Trophoblast cell (in vitro differentiated cells and primary cell): ENCODE results near the gene MYH14.

Experiments used
- DNase-seq, 2 donors: peaks; one replicate each; pipeline ENCODE4 v3.0.0-alpha.2; 2016
- H2AFZ ChIP-seq: 2 replicates; pipeline ENCODE4 v1.6.1; 2013; ENCODE audit warnings: low read length, moderate library complexity, mild to moderate bottlenecking; ENCODE audit not compliant: insufficient read depth, poor library complexity
- H2AK5ac ChIP-seq: 2 replicates; pipeline ENCODE4 v1.6.1; 2013; ENCODE audit warnings: mild to moderate bottlenecking, low read length
- H2BK120ac ChIP-seq: 2 replicates; pipeline ENCODE4 v1.6.1; 2013; ENCODE audit warnings: low read length, mild to moderate bottlenecking, moderate library complexity; ENCODE audit not compliant: insufficient read depth, poor library complexity
- H2BK12ac ChIP-seq: 2 replicates; pipeline ENCODE4 v1.6.1; 2013; ENCODE audit warnings: mild to moderate bottlenecking, low read length, moderate library complexity
- H2BK5ac ChIP-seq: 2 replicates; pipeline ENCODE4 v1.6.1; 2013; ENCODE audit warnings: low read length, low read depth, moderate library complexity, mild to moderate bottlenecking; ENCODE audit not compliant: poor library complexity
- H3K14ac ChIP-seq: 2 replicates; pipeline ENCODE4 v1.6.1; 2013; ENCODE audit warnings: mild to moderate bottlenecking, low read length
- H3K18ac ChIP-seq: 2 replicates; pipeline ENCODE4 v1.6.1; 2013; ENCODE audit warnings: mild to moderate bottlenecking, low read length
- H3K23ac ChIP-seq: 2 replicates; pipeline ENCODE4 v1.6.1; 2013; ENCODE audit warnings: low read length
- H3K27ac ChIP-seq: 2 replicates; pipeline ENCODE4 v1.5.1; 2013; ENCODE audit warnings: low read depth, mild to moderate bottlenecking, inconsistent platforms, low read length, moderate library complexity
- H3K27me3 ChIP-seq: 2 replicates; pipeline ENCODE4 v1.6.1; 2013; ENCODE audit warnings: inconsistent platforms, mild to moderate bottlenecking, low read length, moderate library complexity; ENCODE audit not compliant: insufficient read depth
- H3K36me3 ChIP-seq, 2 experiments: 1 replicate in 1 of 2; 2 replicates in 1 of 2; pipeline ENCODE4 v1.6.1; 2013; ENCODE audit warnings: low read length in 2 of 2, mild to moderate bottlenecking in 2 of 2, moderate library complexity in 1 of 2; ENCODE audit not compliant: insufficient read depth in 2 of 2, control insufficient read depth in 1 of 2
- H3K4ac ChIP-seq: 2 replicates; pipeline ENCODE4 v1.6.1; 2013; ENCODE audit warnings: low read depth, mild to moderate bottlenecking, low read length, moderate library complexity
- H3K4me1 ChIP-seq, 2 experiments: 1 replicate in 1 of 2; 2 replicates in 1 of 2; pipeline ENCODE4 v1.6.1; 2013; ENCODE audit warnings: low read length in 2 of 2, mild to moderate bottlenecking in 2 of 2, moderate library complexity in 1 of 2; ENCODE audit not compliant: insufficient read depth in 2 of 2, control insufficient read depth in 1 of 2
- H3K4me2 ChIP-seq: 2 replicates; pipeline ENCODE4 v1.6.1; 2013; ENCODE audit warnings: inconsistent platforms, mild to moderate bottlenecking, low read length, moderate library complexity
- H3K4me3 ChIP-seq: 2 replicates; pipeline ENCODE4 v1.5.1; 2013; ENCODE audit warnings: mild to moderate bottlenecking, low read depth, low read length, inconsistent platforms
- H3K79me1 ChIP-seq: one replicate; pipeline ENCODE4 v1.6.1; 2013; ENCODE audit warnings: low read length
- H3K79me2 ChIP-seq: 2 replicates; pipeline ENCODE4 v1.6.1; 2013; ENCODE audit warnings: low read length, mild to moderate bottlenecking; ENCODE audit not compliant: control insufficient read depth, insufficient read depth, poor library complexity
- H3K9ac ChIP-seq: 2 replicates; pipeline ENCODE4 v1.6.1; 2013; ENCODE audit warnings: mild to moderate bottlenecking, low read length
- H3K9me3 ChIP-seq: 2 replicates; pipeline ENCODE4 v1.6.1; 2013; ENCODE audit warnings: low read depth, mild to moderate bottlenecking, control low read depth, inconsistent platforms, low read length; ENCODE audit not compliant: insufficient read depth
- H4K12ac ChIP-seq: 2 replicates; pipeline ENCODE4 v1.6.1; 2013; ENCODE audit warnings: low read depth, mild to moderate bottlenecking, low read length, moderate library complexity
- H4K8ac ChIP-seq: 2 replicates; pipeline ENCODE4 v1.6.1; 2013; ENCODE audit warnings: low read depth, mild to moderate bottlenecking, low read length, moderate library complexity
- H4K91ac ChIP-seq: one replicate; pipeline ENCODE4 v1.6.1; 2013; ENCODE audit warnings: low read depth, mild to moderate bottlenecking, low read length, moderate library complexity
- WGBS: extraction: QIAGEN DNeasy Blood & Tissue Kit; methylation state at CpG from one replicate; pipeline ENCODE4 v1.1.7; 2013; ENCODE audit warnings: missing lambda C conversion rate; ENCODE audit not compliant: insufficient read length, insufficient coverage; ENCODE audit errors: extremely low coverage; 5-methylcytosine and 5-hydroxymethylcytosine counted together

MYH14 gene

GRCh38 chr19:50308991-50309390, 105.6 kb downstream of the MYH14 start:
- Histone ChIP-seq H3K36me3 (peaks cover 3 to 5% of the 10 kb centered on the region in 2 experiments), H3K18ac (no peak overlapping the region)

DNA sequence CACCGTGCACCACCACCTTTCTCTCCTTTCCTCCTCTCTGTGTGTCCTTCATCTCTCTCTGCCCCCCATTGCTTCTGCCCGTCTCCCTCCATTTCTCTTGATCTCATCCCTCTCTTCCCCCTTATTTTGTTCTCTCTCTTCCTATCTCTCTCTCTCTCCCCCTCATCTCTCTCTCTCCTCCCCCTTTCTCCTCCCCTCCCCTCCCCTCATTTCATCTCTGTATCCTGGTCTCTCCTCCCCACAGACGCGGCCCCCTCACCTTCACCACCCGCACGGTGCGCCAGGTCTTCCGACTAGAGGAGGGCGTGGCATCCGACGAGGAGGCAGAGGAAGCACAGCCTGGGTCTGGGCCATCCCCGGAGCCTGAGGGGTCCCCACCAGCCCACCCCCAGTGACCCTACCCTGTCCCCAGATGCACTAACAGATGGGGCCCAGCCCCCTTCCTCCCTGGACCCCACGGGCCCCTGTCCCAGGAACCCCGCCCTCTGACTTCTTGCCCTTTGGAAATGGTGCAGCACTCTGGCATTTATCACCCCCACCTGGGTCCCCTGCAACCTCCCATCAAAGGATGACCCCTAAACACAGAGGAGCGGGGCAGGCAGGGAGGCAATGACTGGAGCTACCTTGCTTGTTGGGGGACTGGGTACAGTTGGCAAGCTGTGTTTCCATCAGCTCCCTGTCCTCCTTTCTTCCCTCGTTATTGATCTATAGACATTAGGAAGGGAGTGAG, 106.1 kb downstream of the MYH14 start:
- Histone ChIP-seq H2AK5ac (no peak overlapping the region), H4K12ac (no peak overlapping the region), H3K79me2 (no peaks in the 10 kb centered on the region), H3K18ac (no peak overlapping the region), H2BK5ac (no peak overlapping the region), H3K27ac (no peak overlapping the region), H3K14ac (no peak overlapping the region), H3K4ac (no peak overlapping the region), H3K27me3 (no peaks in the 10 kb centered on the region), H2BK120ac (no peak overlapping the region), H4K91ac (no peak overlapping the region), H3K9ac (no peak overlapping the region), H2AFZ (no peak overlapping the region), H2BK12ac (no peak overlapping the region), H3K9me3 (peaks cover 4% of the 10 kb centered on the region), H3K4me2 (no peak overlapping the region), H3K36me3 (peaks cover 3 to 5% of the 10 kb centered on the region in 2 experiments), H3K4me3 (no peak overlapping the region), H3K79me1 (peaks cover 7% of the 10 kb centered on the region), H3K4me1 (peaks cover 7 to 20% of the 10 kb centered on the region in 2 experiments), H4K8ac (no peak overlapping the region), H3K23ac (no peak overlapping the region)
- WGBS = no CpG with 5 or more reads among the region's 16 CpGs
- DNase-seq = no peak

More at GRCh38 chr19:50308991-50309390, 105.6 kb downstream of the MYH14 start:
- H2AK5ac ChIP-seq = no peak overlapping the region
- no peak overlapping the region for H3K9ac ChIP-seq
- H2BK12ac ChIP-seq = no peak overlapping the region
- peaks cover 4% of the 10 kb centered on the region for H3K9me3 ChIP-seq
- H3K4ac ChIP-seq = no peak overlapping the region
- no peak overlapping the region for H4K8ac ChIP-seq
- H4K12ac ChIP-seq = no peak overlapping the region
- no peak overlapping the region for H2BK5ac ChIP-seq
- no peak overlapping the region for H2BK120ac ChIP-seq
- no peaks in the 10 kb centered on the region for H3K27me3 ChIP-seq
- no peak overlapping the region for H3K27ac ChIP-seq
- H2AFZ ChIP-seq = no peak overlapping the region
- H3K14ac ChIP-seq = no peak overlapping the region
- peaks cover 4 to 16% of the 10 kb centered on the region in 2 experiments for H3K4me1 ChIP-seq
- WGBS = no CpG with 5 or more reads among the region's 21 CpGs
- no peak overlapping the region for H3K23ac ChIP-seq
- H3K4me2 ChIP-seq = no peak overlapping the region
- peaks cover 7% of the 10 kb centered on the region for H3K79me1 ChIP-seq
- no peak for DNase-seq
- H3K4me3 ChIP-seq = no peak overlapping the region
- H3K79me2 ChIP-seq = no peaks in the 10 kb centered on the region
- no peak overlapping the region for H4K91ac ChIP-seq

DNA sequence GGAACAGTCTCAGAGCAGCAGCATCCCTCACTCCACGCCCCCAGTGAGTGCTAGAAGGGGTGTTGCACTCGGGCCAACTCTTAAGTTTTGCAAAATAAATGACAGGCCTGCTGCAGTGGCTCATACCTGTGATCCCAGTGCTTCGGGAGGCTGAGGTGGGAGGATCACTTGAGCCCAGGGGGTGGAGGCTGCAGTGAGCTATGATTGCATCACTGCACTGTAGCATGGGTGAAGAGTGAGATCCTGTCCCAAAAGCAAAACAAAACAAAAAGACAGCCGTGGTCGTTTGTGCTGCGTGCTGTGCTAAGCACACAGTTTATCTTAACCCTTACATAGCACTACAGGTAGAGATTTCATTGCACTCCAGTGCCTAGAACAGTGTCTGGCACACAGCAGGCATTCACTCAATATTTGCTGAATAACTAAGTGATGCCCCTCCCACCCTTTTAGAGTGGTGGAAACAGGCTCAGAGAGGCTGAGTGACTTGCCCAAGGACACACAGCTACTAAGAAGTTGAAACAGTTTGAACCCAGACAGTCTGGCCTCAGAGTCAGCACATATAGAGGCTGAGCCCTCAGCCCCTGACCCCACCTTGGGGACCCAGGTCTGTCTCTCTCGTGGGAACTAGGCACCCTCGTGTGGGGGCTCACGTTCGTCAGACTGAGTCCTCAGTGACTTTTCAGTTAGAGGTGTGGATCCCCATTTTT, 107.5 kb downstream of the MYH14 start:
- H3K23ac ChIP-seq = no peak overlapping the region
- H3K36me3 ChIP-seq = peaks cover 3 to 5% of the 10 kb centered on the region in 2 experiments
- no CpG with 5 or more reads among the region's 10 CpGs for WGBS
- no peak overlapping the region for H3K4me3 ChIP-seq
- no peak overlapping the region for H4K91ac ChIP-seq
- DNase-seq = peak; percentile 14 to 25
- H2BK5ac ChIP-seq = no peak overlapping the region
- no peaks in the 10 kb centered on the region for H3K27me3 ChIP-seq
- H2AK5ac ChIP-seq = no peak overlapping the region
- H3K18ac ChIP-seq = no peak overlapping the region
- H3K4me2 ChIP-seq = no peak overlapping the region
- peaks cover 12 to 28% of the 10 kb centered on the region in 2 experiments for H3K4me1 ChIP-seq
- no peak overlapping the region for H3K9ac ChIP-seq
- H2AFZ ChIP-seq = no peak overlapping the region
- H4K8ac ChIP-seq = no peak overlapping the region
- H4K12ac ChIP-seq = no peak overlapping the region
- H3K79me2 ChIP-seq = no peaks in the 10 kb centered on the region
- H3K4ac ChIP-seq = no peak overlapping the region
- peaks cover 13% of the 10 kb centered on the region for H3K79me1 ChIP-seq
- no peak overlapping the region for H3K14ac ChIP-seq
- no peak overlapping the region for H2BK120ac ChIP-seq
- H2BK12ac ChIP-seq = no peak overlapping the region
- no peak overlapping the region for H3K27ac ChIP-seq
- H3K9me3 ChIP-seq = peaks cover 4% of the 10 kb centered on the region

- Histone ChIP-seq H3K18ac (no peak overlapping the region), H3K79me2 (no peaks in the 10 kb centered on the region), H3K4ac (no peak overlapping the region), H4K12ac (peak overlapping the region; percentile 78), H2AFZ (peak overlapping the region; percentile 30), H3K4me2 (peak overlapping the region; percentile 78), H3K9me3 (peaks cover 3% of the 10 kb centered on the region), H3K23ac (no peak overlapping the region), H2BK12ac (no peak overlapping the region), H3K4me1 (peaks cover 12 to 28% of the 10 kb centered on the region in 2 experiments), H2BK120ac (no peak overlapping the region), H3K36me3 (peaks cover 2 to 4% of the 10 kb centered on the region in 2 experiments), H3K14ac (no peak overlapping the region), H3K4me3 (peak overlapping the region; percentile 49), H3K9ac (peak overlapping the region; percentile 30), H4K8ac (peak overlapping the region; percentile 78), H2BK5ac (no peak overlapping the region), H2AK5ac (no peak overlapping the region), H3K27me3 (no peaks in the 10 kb centered on the region), H3K79me1 (peaks cover 15% of the 10 kb centered on the region), H4K91ac (peak overlapping the region; percentile 61), H3K27ac (no peak overlapping the region)
- no peak for DNase-seq
- no CpG with 5 or more reads among the region's 42 CpGs for WGBS
Observed at GRCh38 chr19:50311723-50312635, 108.6 kb downstream of the MYH14 start.
